ENCODE data around the gene SARS1. TPM values are rescaled to one million over a fixed set of nuclear protein-coding genes. Genes with fewer than 3 reads are reported as not detected.
A peak's percentile ranks its signal among the peaks of the same experiment; 100 is the strongest.
"Not testable (repeated sequence)": the region's sequence is repeated elsewhere in the genome, so short reads cannot be mapped to it uniquely, and the experiment has no call there.

SARS1 gene
- total and polyA plus RNA-seq, 8 donors, result 139 to 189 (median 145) TPM

GRCh38 chr1:109283748-109284600 is 70.3 kb downstream of the SARS1 start:
- H3K9me3 ChIP-seq, result no peaks in the 10 kb centered on the region
- ATAC-seq (peak; percentile 18), DNase-seq (no peak)
- H3K27ac ChIP-seq, result peak overlapping the region; percentile 86 to 89
- no peak for TF ChIP-seq CTCF (IDR thresholded peaks at IDR 0.05)
- H3K27me3 ChIP-seq, result no peaks in the 10 kb centered on the region
- intact Hi-C loops (cut with DNase I), result no loop called here
- H3K36me3 ChIP-seq, result peaks cover 0 to 4% of the 10 kb centered on the region in 2 donors
- H3K4me3 ChIP-seq, result peak overlapping the region; percentile 50 to 58
- H3K4me1 ChIP-seq, result peaks cover 18 to 30% of the 10 kb centered on the region in 2 donors

GRCh38 chr1:109286762-109287161 is 73.0 kb downstream of the SARS1 start:
- intact Hi-C loops (cut with DNase I); H3K4me3 ChIP-seq; DNase-seq; ATAC-seq; H3K36me3 ChIP-seq; H3K27me3 ChIP-seq; H3K27ac ChIP-seq; H3K9me3 ChIP-seq: not testable (repeated sequence)
- peaks cover 14 to 30% of the 10 kb centered on the region in 2 donors for H3K4me1 ChIP-seq

Other genes starting within 250 kb of the SARS1 start
- gene WDR47, start 171.8 kb upstream of the SARS1 start, total RNA-seq, result 10 to 100 TPM; 15.2 to 18.5 TPM
- gene WDR47, start 171.8 kb upstream of the SARS1 start, polyA plus RNA-seq (ENCODE audit: insufficient read length in 6 of 6), result 10 to 100 TPM; 14.1 to 17.5 (median 15.3) TPM
- gene TAF13, start 137.9 kb upstream of the SARS1 start, total RNA-seq, result 10 to 100 TPM; 46.9 to 66.7 TPM
- 10 to 100 TPM; 27.9 to 38.9 (median 33.3) TPM for gene TAF13, start 137.9 kb upstream of the SARS1 start, polyA plus RNA-seq (ENCODE audit: insufficient read length in 6 of 6)
- gene TMEM167B, start 123.2 kb upstream of the SARS1 start, total RNA-seq, result 10 to 100 TPM; 38.0 to 40.7 TPM
- 10 to 100 TPM; 33.5 to 47.2 (median 43.2) TPM for gene TMEM167B, start 123.2 kb upstream of the SARS1 start, polyA plus RNA-seq (ENCODE audit: insufficient read length in 6 of 6)
- gene ELAPOR1, start 99.8 kb upstream of the SARS1 start, total RNA-seq, result 1 to 10 TPM; 2.4 to 6.3 TPM
- 10 to 100 TPM in 4 of 6 donors, 1 to 10 TPM in 2; 7.3 to 14.2 (median 11.7) TPM for gene ELAPOR1, start 99.8 kb upstream of the SARS1 start, polyA plus RNA-seq (ENCODE audit: insufficient read length in 6 of 6)
- 1 to 10 TPM; 5.9 to 8.8 TPM for gene CELSR2, start 35.6 kb downstream of the SARS1 start, total RNA-seq
- 10 to 100 TPM; 11.8 to 18.0 (median 12.8) TPM for gene CELSR2, start 35.6 kb downstream of the SARS1 start, polyA plus RNA-seq (ENCODE audit: insufficient read length in 6 of 6)
- 1 to 10 TPM; 4.2 to 7.3 TPM for gene PSRC1, start 69.2 kb downstream of the SARS1 start, total RNA-seq
- gene PSRC1, start 69.2 kb downstream of the SARS1 start, polyA plus RNA-seq (ENCODE audit: insufficient read length in 6 of 6), result 10 to 100 TPM; 34.0 to 53.0 (median 40.5) TPM
- 10 to 100 TPM in 1 of 2 donors, not detected in 1; 21.4 TPM for gene MYBPHL, start 93.1 kb downstream of the SARS1 start, total RNA-seq
- gene MYBPHL, start 93.1 kb downstream of the SARS1 start, polyA plus RNA-seq (ENCODE audit: insufficient read length in 6 of 6), result 1 to 10 TPM in 1 of 6 donors, under 1 TPM in 4, not detected in 1; 0.24 to 1.0 (median 0.27) TPM
- gene SORT1, start 184.0 kb downstream of the SARS1 start, total RNA-seq, result 100 to 1,000 TPM; 123 to 165 TPM
- 10 to 100 TPM; 39.4 to 46.9 (median 45.6) TPM for gene SORT1, start 184.0 kb downstream of the SARS1 start, polyA plus RNA-seq (ENCODE audit: insufficient read length in 6 of 6)
- gene PSMA5, start 212.5 kb downstream of the SARS1 start, total RNA-seq, result 10 to 100 TPM; 62.2 to 89.0 TPM
- gene PSMA5, start 212.5 kb downstream of the SARS1 start, polyA plus RNA-seq (ENCODE audit: insufficient read length in 6 of 6), result 10 to 100 TPM; 74.2 to 94.7 (median 89.7) TPM

Data from left lung (tissue), 10 donors.